ENCODE results near the gene SPTBN2.
"Not testable (repeated sequence)": the region's sequence is repeated elsewhere in the genome, so short reads cannot be mapped to it uniquely, and the experiment has no call there.

- TF ChIP-seq POLR2AphosphoS5 (IDR thresholded peaks at IDR 0.05; ENCODE audit: low read depth, low read length); SIN3A (IDR thresholded peaks at IDR 0.05; ENCODE audit: borderline replicate concordance, insufficient read depth, low read depth, low read length); TCF7L2 (IDR thresholded peaks at IDR 0.05; ENCODE audit: low read depth, low read length); REST (IDR thresholded peaks at IDR 0.05; ENCODE audit: insufficient read depth in 1 of 2, low read depth in 2 of 2, low read length in 1 of 2): not testable (repeated sequence)
- TF ChIP-seq, protein P1, sequence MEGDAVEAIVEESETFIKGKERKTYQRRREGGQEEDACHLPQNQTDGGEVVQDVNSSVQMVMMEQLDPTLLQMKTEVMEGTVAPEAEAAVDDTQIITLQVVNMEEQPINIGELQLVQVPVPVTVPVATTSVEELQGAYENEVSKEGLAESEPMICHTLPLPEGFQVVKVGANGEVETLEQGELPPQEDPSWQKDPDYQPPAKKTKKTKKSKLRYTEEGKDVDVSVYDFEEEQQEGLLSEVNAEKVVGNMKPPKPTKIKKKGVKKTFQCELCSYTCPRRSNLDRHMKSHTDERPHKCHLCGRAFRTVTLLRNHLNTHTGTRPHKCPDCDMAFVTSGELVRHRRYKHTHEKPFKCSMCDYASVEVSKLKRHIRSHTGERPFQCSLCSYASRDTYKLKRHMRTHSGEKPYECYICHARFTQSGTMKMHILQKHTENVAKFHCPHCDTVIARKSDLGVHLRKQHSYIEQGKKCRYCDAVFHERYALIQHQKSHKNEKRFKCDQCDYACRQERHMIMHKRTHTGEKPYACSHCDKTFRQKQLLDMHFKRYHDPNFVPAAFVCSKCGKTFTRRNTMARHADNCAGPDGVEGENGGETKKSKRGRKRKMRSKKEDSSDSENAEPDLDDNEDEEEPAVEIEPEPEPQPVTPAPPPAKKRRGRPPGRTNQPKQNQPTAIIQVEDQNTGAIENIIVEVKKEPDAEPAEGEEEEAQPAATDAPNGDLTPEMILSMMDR (IDR thresholded peaks at IDR 0.05), result not testable (repeated sequence)
Observed at GRCh38 chr11:66639814-66640340, 89.1 kb downstream of the SPTBN2 start.
